Karpas-422 (cell line): ENCODE results near the gene DHCR24. TPM values are rescaled to one million over a fixed set of nuclear protein-coding genes. Genes with fewer than 3 reads are reported as not detected.

Source experiments
- DNase-seq: peaks from one replicate; pipeline ENCODE4 v3.0.0-alpha.2; 2015
- H2AFZ ChIP-seq: fragments of 200-600 bp; sonication (generic); 2 replicates; pipeline ENCODE4 v1.6.1; 2014; ENCODE audit warnings: antibody characterized with exemption, low read length, mixed read lengths
- H3K27ac ChIP-seq: fragments of 200-600 bp; sonication (generic); 2 replicates; pipeline ENCODE4 v1.5.1; 2014; ENCODE audit warnings: mild to moderate bottlenecking, low read length, moderate library complexity
- H3K27me3 ChIP-seq: fragments of 200-600 bp; sonication (generic); 2 replicates; pipeline ENCODE4 v1.6.1; 2014; ENCODE audit warnings: low read length, mixed read lengths
- H3K36me3 ChIP-seq: fragments of 200-600 bp; sonication (generic); 2 replicates; pipeline ENCODE4 v1.6.1; 2014; ENCODE audit warnings: low read length, mixed read lengths; ENCODE audit not compliant: insufficient read depth
- H3K4me1 ChIP-seq: fragments of 200-600 bp; sonication (generic); 2 replicates; pipeline ENCODE4 v1.6.1; 2014; ENCODE audit warnings: mild to moderate bottlenecking, low read length, mixed read lengths
- H3K4me2 ChIP-seq: fragments of 200-600 bp; sonication (generic); 2 replicates; pipeline ENCODE4 v1.6.1; 2014; ENCODE audit warnings: low read length, low read depth, mild to moderate bottlenecking; ENCODE audit not compliant: poor library complexity, severe bottlenecking
- H3K4me3 ChIP-seq: fragments of 200-600 bp; sonication (generic); 2 replicates; pipeline ENCODE4 v1.5.1; 2014; ENCODE audit warnings: mild to moderate bottlenecking, antibody characterized with exemption, low read length, mixed read lengths
- H3K79me2 ChIP-seq: fragments of 200-600 bp; sonication (generic); 2 replicates; pipeline ENCODE4 v1.6.1; 2014; ENCODE audit warnings: mild to moderate bottlenecking, low read length, mixed read lengths
- H3K9ac ChIP-seq: fragments of 200-600 bp; sonication (generic); 2 replicates; pipeline ENCODE4 v1.6.0; 2014; ENCODE audit warnings: low read length
- H3K9me2 ChIP-seq: fragments of 200-600 bp; sonication (generic), shearing (Covaris generic); replicated peaks from 2 replicates; pipeline ENCODE4 v1.6.0; 2014; ENCODE audit warnings: mild to moderate bottlenecking, low read length, moderate library complexity; ENCODE audit not compliant: insufficient read depth
- H3K9me3 ChIP-seq: fragments of 300-700, 200-600 bp; sonication (generic); 2 replicates; pipeline ENCODE4 v1.6.1; 2014; ENCODE audit warnings: low read length, mixed read lengths
- H4K20me1 ChIP-seq: fragments of 200-600 bp; sonication (generic); 2 replicates; pipeline ENCODE4 v1.6.1; 2014; ENCODE audit warnings: mild to moderate bottlenecking, antibody characterized with exemption, low read length, low read depth; ENCODE audit not compliant: insufficient read depth
- total RNA-seq: library from RNA; depleted of rRNA; stranded (reverse); fragments of >200 nt; shearing (Covaris generic); gene quantifications from 2 replicates; pipeline ENCODE4 v1.2.3, GENCODE V29; 2014; ENCODE audit warnings: low replicate concordance

Gene DHCR24
- total RNA-seq, 1 experiment from 2014 or later: 115 TPM

DNA sequence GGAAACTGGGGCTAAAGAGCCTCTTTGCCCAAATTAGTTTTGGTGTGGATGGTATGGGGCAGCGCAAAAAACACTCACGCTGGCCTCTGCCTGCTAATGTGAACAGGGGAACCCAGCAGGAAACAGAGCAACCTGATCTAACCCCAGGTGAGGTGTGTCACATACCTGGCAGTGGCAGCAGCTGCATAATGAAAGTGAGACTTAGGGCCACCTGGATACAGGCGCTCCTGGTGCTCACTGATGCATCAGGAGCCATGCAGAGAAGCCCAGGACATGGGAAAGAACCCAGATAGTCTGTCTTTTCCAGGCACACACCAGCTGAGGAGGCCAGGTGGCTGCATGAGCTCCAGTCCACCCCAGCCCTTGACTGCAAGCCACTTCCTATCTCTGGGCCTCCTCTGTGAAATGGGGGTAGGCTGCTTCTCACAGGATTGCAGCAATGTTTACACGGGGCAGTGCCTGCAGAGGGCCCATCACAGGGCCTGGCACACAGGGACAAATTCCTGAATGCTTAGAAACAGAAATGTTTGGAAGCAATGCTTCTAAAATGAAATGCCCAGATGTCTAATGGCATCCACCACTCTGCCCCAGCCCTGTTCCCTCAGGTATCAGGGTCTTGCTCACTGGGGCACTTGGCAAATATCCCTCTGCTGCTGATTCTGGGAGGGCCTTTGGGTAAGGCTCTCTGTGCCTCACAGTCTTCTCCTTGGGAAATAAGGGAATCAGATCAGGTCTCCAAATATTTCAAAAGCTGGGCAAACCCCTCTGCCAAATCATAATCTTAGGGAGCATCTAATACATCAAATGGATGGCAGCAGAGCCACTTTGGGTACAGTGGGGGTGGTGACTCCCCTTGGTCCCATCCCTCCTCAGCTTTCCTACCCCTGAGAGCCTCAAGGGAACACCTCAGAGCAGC lies 19.9 kb downstream of the DHCR24 start:
- Histone ChIP-seq H3K79me2 (peaks cover 17% of the 10 kb centered on the region), H3K4me2 (no peak overlapping the region), H3K4me1 (peaks cover 1% of the 10 kb centered on the region; the same call in 1 of the 2 replicates), H4K20me1 (no peaks in the 10 kb centered on the region), H3K4me3 (no peak overlapping the region), H3K9me2 (no peaks in the 10 kb centered on the region), H3K27me3 (no peaks in the 10 kb centered on the region), H3K9me3 (no peaks in the 10 kb centered on the region), H3K9ac (no peak overlapping the region), H3K36me3 (peaks cover 56% of the 10 kb centered on the region), H2AFZ (no peak overlapping the region), H3K27ac (no peak overlapping the region)
- no peak for DNase-seq

DNA sequence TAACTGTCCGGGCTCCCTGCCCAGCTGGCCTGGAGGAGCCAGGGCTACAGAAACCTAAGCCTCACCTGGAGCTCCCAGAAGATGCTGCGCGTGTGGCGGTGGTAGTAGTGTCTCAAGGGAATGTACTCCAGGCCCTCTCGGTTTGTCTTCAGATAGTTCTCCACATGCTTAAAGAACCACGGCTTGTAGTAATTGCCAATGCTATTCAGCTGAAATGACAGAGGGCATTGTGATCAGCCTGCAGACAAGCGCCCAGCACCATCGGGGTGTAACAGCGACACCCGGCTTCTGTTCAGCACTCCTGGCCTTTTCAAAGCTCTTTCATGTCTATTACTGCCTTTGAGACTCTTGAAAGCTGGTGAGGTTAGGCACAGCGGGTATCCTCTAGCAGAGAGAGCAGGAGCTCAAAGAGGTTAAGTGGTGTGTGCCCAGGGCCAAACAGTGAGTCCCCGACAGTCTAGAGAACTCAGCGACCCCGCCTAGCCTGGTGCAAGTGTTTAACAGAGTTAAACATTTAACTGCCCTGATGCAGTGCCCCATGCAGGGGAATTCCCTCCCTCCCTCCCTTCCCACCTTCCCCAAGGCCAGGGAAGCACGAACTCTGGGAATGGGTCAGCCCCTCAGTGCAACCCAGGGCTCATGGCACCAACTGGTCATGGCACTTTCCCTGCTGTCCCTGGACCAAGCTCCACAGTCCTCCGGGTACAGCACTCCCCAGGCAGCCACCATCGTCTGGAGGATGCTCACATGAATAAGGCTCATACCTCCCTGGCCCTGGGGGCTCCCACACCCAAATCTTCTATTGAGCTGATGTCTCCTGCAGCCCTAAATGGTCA lies 21.5 kb downstream of the DHCR24 start:
- Histone ChIP-seq H2AFZ (no peak overlapping the region), H3K4me1 (peaks cover 8% of the 10 kb centered on the region; the same call in 1 of the 2 replicates), H3K4me3 (no peak overlapping the region), H4K20me1 (no peaks in the 10 kb centered on the region), H3K36me3 (peaks cover 55% of the 10 kb centered on the region), H3K27ac (no peak overlapping the region), H3K9me3 (no peaks in the 10 kb centered on the region), H3K79me2 (peaks cover 13% of the 10 kb centered on the region; the same call in 1 of the 2 replicates), H3K9me2 (no peaks in the 10 kb centered on the region), H3K9ac (no peak overlapping the region), H3K27me3 (no peaks in the 10 kb centered on the region), H3K4me2 (no peak overlapping the region)
- DNase-seq: no peak

DNA sequence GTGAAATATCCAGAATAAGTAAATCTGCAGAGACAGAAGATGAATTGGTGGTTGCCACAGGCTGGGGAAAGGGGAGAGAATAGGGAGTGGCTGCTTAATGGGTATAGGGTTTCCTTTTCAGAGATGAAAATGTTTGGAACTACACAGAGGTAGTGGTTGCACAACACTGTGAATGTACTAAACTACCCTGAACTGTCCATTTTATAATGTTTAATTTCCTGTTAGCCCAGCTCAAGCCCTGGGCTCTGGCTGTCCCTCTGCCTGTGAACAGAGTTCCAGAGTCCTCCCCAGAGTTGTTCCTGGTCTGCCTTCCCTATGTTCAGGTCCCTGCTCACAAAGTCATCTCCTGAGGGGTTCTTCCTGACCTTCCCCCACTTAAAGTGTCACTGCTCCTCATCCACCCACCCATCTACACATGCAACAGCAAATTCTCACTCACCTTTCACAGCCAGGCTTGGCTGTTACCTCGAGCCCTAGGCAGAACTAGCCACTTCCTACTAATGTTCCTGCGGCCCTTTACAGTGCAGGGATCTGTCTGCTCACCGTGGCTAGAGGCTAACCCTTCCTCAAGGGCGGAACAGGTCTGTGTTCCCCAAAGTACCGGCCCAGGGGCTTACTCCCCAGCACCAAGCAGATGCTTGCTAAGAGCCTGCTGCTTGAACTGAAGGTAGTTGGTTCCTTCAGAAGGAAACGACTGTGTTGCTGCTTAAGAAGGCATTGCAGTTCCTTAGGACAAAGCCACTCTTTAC lies 22.4 kb downstream of the DHCR24 start:
- peaks cover 54% of the 10 kb centered on the region for H3K36me3 ChIP-seq

DNA sequence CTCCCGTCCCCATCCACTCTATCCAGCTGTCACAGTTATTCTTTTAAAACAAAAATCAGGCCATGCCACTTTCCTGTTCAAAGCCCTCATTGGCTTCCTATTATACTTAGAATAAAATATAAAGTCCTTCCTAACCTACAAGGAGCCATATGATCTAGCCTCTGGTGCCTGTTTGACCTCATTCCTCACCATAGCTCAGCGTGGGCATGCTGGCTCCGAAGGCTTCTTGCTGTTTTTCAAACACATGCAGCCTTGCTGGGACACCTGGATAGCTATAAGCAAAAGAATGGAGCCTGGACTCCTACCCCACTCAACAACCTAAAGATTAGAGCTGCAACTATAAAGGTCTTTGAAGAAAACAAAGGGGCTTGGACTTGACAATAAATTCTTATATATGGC lies 23.7 kb downstream of the DHCR24 start:
- no peaks in the 10 kb centered on the region for H3K9me2 ChIP-seq
- H3K4me2 ChIP-seq: no peak overlapping the region
- H3K36me3 ChIP-seq: peaks cover 50% of the 10 kb centered on the region
- H2AFZ ChIP-seq: no peak overlapping the region
- no peaks in the 10 kb centered on the region for H3K27me3 ChIP-seq
- H3K9ac ChIP-seq: no peak overlapping the region
- no peak overlapping the region for H3K27ac ChIP-seq
- H3K79me2 ChIP-seq: peaks cover 7% of the 10 kb centered on the region; the same call in 1 of the 2 replicates
- H4K20me1 ChIP-seq: no peaks in the 10 kb centered on the region
- no peak for DNase-seq
- no peaks in the 10 kb centered on the region for H3K9me3 ChIP-seq
- peaks cover 10% of the 10 kb centered on the region for H3K4me1 ChIP-seq
- H3K4me3 ChIP-seq: no peak overlapping the region

More for the DNA sequence above, 22.4 kb downstream of the DHCR24 start:
- no peaks in the 10 kb centered on the region for H3K9me2 ChIP-seq
- H3K27me3 ChIP-seq: no peaks in the 10 kb centered on the region
- peaks cover 8% of the 10 kb centered on the region; the same call in 1 of the 2 replicates for H3K4me1 ChIP-seq
- H3K79me2 ChIP-seq: peaks cover 13% of the 10 kb centered on the region; the same call in 1 of the 2 replicates
- H2AFZ ChIP-seq: no peak overlapping the region
- H3K9ac ChIP-seq: no peak overlapping the region
- H4K20me1 ChIP-seq: no peaks in the 10 kb centered on the region
- H3K9me3 ChIP-seq: no peaks in the 10 kb centered on the region
- no peak overlapping the region for H3K4me2 ChIP-seq
- no peak for DNase-seq
- H3K27ac ChIP-seq: no peak overlapping the region
- no peak overlapping the region for H3K4me3 ChIP-seq

DNA sequence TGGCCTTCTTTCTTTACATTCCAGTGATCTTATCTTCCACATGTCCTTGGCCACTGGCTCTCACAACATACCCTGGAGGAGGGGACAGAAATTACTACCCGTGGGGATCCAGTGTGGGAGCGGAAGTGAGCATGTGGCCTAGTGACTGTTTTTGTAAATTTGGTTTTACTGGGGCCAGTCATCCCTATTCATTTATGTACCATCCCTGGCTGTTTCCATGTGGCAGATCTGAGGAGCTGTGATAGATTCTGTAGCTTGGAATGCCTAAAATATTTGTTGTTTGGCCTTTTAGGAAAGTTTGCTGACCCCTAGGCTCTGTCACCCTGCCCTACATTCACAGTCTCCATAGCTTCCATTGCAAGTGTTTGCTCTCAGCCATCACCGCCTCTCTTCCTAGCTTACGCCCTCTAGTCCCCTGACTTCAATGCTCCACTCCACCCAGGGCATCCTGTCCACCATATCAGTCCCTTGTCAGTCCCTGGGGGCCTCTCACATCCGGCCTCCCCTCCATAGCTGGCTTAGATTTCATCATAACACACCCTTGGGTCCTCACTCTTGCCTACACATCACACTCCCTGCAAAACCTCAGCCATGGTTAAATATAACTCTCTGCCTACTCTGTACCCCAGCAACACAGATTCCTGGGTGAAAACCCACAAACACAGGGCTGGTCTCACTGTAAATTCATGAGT lies 25.8 kb downstream of the DHCR24 start:
- DNase-seq: peak; percentile 57
- Histone ChIP-seq H3K4me1 (peaks cover 10% of the 10 kb centered on the region), H3K27ac (no peak overlapping the region; the same call in 1 of the 2 replicates), H2AFZ (no peak overlapping the region), H3K36me3 (peaks cover 53% of the 10 kb centered on the region), H3K9me3 (no peaks in the 10 kb centered on the region), H4K20me1 (no peaks in the 10 kb centered on the region), H3K79me2 (0 out of 2 replicates have a peak, but pooled peaks cover 3% of the 10 kb centered on the region), H3K4me3 (no peak overlapping the region), H3K9me2 (no peaks in the 10 kb centered on the region), H3K9ac (no peak overlapping the region), H3K4me2 (no peak overlapping the region), H3K27me3 (no peaks in the 10 kb centered on the region)

DNA sequence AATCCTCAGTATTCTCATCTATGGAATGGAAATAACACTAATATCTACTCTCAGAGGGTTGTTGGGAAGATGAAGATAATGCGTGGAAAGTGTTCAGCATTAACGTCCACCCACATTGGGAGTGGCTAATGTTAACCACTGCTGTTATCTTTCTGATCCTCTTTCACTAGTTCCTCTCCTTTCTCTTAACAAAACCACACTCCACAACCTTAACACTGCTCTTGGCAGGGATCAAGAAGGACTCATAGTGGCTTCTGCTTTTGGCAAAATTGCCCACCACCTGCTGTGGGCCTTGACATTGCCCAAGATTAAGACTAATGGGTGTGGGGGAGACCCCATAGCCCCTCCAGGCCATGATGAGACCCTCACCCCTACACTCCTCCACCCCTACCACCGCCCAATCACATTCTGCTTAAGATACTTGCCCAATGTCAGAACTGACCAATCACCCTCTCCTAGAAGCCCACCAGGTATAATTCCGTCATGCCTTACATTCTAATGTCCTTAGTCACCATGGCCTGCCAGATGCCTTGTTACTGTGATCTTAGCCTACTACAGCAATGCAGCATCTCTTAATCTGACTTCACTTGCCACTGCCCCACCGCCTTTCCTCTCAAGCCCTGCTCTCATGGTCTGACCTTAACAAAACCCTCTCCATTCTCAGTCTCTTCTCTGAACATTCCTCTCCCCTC lies 27.1 kb downstream of the DHCR24 start:
- H3K36me3 ChIP-seq: peaks cover 43% of the 10 kb centered on the region
- H3K79me2 ChIP-seq: 0 out of 2 replicates have a peak, but pooled peaks cover 3% of the 10 kb centered on the region
- no peak overlapping the region for H3K27ac ChIP-seq
- H3K27me3 ChIP-seq: no peaks in the 10 kb centered on the region
- no peak for DNase-seq
- H3K4me2 ChIP-seq: no peak overlapping the region
- no peaks in the 10 kb centered on the region for H3K9me3 ChIP-seq
- peaks cover 10% of the 10 kb centered on the region for H3K4me1 ChIP-seq
- no peak overlapping the region for H2AFZ ChIP-seq
- no peaks in the 10 kb centered on the region for H4K20me1 ChIP-seq
- no peaks in the 10 kb centered on the region for H3K9me2 ChIP-seq
- no peak overlapping the region for H3K4me3 ChIP-seq
- H3K9ac ChIP-seq: no peak overlapping the region
